ENCODE measurements around the gene PSMD9.

- TF ChIP-seq CTCF (conservative IDR thresholded peaks at IDR 0.05) (no peak), EZH2 (IDR thresholded peaks at IDR 0.05; ENCODE audit: low read depth) (no peak)
These were observed 45.1 kb downstream of the PSMD9 start for GRCh38 chr12:121933522-121934308.
